Panc1 (cell line): ENCODE results near the gene MYO18B.

Experiments
- POLR2AphosphoS5 ChIP-seq: IDR thresholded peaks from 2 replicates; pipeline ENCODE4 v1.6.1; 2012; ENCODE audit warnings: mild to moderate bottlenecking, low read depth, low read length, moderate library complexity
- SIN3A ChIP-seq: IDR thresholded peaks from 2 replicates; pipeline ENCODE4 v1.6.1; 2012; ENCODE audit warnings: low read depth, mild to moderate bottlenecking, low read length, moderate library complexity, borderline replicate concordance; ENCODE audit not compliant: insufficient read depth
- TCF7L2 ChIP-seq: IDR thresholded peaks from 2 replicates; pipeline ENCODE4 v1.6.1; 2011; ENCODE audit warnings: mild to moderate bottlenecking, low read depth, low read length, inconsistent platforms
- TF ChIP-seq, protein P1 (sequence below): fragments of 450-650 bp; IDR thresholded peaks from 2 replicates; pipeline ENCODE4 v1.5.1; 2017; ENCODE audit warnings: mild to moderate bottlenecking
- TF ChIP-seq, protein P2 (sequence below), 2 experiments: IDR thresholded peaks; 2 replicates each; pipeline ENCODE4 v1.6.1; 2011 to 2012; ENCODE audit warnings: low read depth in 2 of 2, control low read depth in 1 of 2, low read length in 1 of 2, mild to moderate bottlenecking in 1 of 2, moderate library complexity in 1 of 2; ENCODE audit not compliant: insufficient read depth in 1 of 2

DNA sequence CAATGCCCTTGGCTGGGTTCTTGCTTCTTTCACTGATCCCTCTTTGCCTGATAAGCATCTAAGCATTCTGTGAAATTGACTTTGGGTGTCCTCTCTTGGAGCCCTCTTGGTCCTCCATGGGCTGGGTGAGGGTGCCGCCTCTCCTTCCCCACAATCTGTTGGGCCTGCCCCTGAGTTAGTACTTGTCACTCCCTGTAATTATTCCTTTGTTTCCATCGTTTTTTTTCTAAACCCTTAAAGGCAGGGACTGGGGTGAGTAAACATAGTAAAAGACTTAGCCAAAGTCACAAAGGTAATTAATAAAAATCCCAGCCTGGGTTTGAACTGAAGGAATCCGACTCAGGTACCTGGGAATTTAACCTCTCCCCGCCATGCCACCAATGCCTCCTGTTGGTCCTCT, 188.1 kb downstream of the MYO18B start:
- TF ChIP-seq, protein P1, sequence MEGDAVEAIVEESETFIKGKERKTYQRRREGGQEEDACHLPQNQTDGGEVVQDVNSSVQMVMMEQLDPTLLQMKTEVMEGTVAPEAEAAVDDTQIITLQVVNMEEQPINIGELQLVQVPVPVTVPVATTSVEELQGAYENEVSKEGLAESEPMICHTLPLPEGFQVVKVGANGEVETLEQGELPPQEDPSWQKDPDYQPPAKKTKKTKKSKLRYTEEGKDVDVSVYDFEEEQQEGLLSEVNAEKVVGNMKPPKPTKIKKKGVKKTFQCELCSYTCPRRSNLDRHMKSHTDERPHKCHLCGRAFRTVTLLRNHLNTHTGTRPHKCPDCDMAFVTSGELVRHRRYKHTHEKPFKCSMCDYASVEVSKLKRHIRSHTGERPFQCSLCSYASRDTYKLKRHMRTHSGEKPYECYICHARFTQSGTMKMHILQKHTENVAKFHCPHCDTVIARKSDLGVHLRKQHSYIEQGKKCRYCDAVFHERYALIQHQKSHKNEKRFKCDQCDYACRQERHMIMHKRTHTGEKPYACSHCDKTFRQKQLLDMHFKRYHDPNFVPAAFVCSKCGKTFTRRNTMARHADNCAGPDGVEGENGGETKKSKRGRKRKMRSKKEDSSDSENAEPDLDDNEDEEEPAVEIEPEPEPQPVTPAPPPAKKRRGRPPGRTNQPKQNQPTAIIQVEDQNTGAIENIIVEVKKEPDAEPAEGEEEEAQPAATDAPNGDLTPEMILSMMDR, result no peak
- TF ChIP-seq TCF7L2 (no peak), POLR2AphosphoS5 (no peak), SIN3A (no peak)
- TF ChIP-seq, protein P2, sequence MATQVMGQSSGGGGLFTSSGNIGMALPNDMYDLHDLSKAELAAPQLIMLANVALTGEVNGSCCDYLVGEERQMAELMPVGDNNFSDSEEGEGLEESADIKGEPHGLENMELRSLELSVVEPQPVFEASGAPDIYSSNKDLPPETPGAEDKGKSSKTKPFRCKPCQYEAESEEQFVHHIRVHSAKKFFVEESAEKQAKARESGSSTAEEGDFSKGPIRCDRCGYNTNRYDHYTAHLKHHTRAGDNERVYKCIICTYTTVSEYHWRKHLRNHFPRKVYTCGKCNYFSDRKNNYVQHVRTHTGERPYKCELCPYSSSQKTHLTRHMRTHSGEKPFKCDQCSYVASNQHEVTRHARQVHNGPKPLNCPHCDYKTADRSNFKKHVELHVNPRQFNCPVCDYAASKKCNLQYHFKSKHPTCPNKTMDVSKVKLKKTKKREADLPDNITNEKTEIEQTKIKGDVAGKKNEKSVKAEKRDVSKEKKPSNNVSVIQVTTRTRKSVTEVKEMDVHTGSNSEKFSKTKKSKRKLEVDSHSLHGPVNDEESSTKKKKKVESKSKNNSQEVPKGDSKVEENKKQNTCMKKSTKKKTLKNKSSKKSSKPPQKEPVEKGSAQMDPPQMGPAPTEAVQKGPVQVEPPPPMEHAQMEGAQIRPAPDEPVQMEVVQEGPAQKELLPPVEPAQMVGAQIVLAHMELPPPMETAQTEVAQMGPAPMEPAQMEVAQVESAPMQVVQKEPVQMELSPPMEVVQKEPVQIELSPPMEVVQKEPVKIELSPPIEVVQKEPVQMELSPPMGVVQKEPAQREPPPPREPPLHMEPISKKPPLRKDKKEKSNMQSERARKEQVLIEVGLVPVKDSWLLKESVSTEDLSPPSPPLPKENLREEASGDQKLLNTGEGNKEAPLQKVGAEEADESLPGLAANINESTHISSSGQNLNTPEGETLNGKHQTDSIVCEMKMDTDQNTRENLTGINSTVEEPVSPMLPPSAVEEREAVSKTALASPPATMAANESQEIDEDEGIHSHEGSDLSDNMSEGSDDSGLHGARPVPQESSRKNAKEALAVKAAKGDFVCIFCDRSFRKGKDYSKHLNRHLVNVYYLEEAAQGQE (IDR thresholded peaks at IDR 0.05; ENCODE audit: insufficient read depth in 1 of 2, low read depth in 2 of 2, low read length in 1 of 2), result no peak
